ENCODE measurements around the gene MYO15A. TPM values are rescaled to one million over a fixed set of nuclear protein-coding genes. Genes with fewer than 3 reads are reported as not detected.

Gene MYO15A
- total RNA-seq, 4 donors from 2014 or later, result 2.3 to 7.5 (median 2.9) TPM

DNA sequence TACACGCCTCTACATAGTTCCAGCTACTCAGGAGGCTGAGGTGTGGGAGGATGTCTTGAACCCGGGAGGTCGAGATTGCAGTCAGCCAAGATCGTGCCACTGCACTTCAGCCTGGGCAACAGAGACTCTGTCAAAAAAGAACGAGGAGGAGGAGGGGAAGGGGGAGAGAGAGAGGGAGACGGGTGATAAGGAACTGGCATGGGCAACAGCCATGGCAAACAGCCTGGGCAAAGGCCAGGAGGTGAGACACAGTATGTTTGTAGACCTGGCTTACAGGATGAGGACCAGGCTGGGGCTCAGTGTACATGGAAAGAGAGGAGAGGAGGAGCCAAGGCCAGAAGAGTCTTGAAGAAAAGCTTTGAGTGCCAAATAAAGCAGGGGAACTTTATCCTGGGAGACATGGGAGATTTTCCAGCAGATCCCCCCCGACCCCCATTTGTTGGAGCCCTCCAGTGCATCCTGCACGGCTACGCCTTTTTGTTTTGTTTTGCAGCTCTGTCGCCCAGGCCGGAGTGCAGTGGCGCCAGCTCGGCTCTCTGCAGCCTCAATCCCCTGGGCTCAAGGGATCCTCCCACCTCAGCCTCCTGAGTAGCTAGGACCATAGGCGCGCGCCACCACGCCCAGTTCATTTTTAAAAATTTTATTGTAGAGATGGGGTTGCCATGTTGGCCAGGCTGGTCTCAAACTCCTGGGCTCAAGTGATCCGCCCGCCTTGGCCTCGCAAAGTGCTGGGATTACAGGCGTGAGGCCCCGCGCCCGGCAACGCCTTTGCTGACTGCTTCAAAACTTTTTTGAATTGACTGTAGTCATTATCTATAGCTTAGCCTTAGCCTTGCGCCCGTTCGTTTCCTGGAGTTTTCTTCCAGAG, 73.8 kb downstream of the MYO15A start:
- 11 to 23% methylated on average over 28 of the region's 28 CpGs for WGBS, 2 donors
- no peaks in the 10 kb centered on the region for H3K9me3 ChIP-seq

DNA sequence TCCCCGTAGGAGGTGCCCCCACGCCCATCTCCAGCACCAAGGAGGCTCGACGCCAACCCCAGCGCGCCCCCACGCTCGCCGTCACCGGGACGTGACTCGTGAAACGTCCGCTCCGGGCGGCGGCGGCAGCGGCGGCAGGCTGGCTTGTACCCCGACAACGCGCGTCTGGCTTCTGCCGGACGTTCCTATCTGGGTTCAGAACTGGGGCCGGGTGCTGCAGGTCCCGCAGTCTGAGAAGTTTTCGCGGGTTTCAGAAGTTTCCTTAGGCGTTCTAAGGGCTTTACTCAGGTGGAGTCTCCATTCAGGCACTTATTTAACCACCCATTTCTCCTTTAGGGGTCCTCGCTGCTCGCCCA, 74.4 kb downstream of the MYO15A start:
- Histone ChIP-seq H3K4me3 (peak overlapping the region; percentile 82 to 98 (median 90)), H3K36me3 (no peaks in the 10 kb centered on the region), H3K27me3 (no peaks in the 10 kb centered on the region), H3K27ac (peak overlapping the region; percentile 87 to 100 (median 98)), H3K4me1 (peaks cover 0 to 49% (median 34%) of the 10 kb centered on the region in 4 donors), H3K9me3 (no peaks in the 10 kb centered on the region)
- DNase-seq (ENCODE audit: low spot score in 2 of 2), result peak; percentile 68 to 73
- WGBS, 2 donors, result 0 to 1% methylated on average over 21 to 27 of the region's 33 CpGs
- TF ChIP-seq POLR2A (IDR thresholded peaks at IDR 0.05) (peak; percentile 9 to 42), EP300 (IDR thresholded peaks at IDR 0.05) (peak in 1 of 2 donors; percentile 80)
- TF ChIP-seq, protein P1, sequence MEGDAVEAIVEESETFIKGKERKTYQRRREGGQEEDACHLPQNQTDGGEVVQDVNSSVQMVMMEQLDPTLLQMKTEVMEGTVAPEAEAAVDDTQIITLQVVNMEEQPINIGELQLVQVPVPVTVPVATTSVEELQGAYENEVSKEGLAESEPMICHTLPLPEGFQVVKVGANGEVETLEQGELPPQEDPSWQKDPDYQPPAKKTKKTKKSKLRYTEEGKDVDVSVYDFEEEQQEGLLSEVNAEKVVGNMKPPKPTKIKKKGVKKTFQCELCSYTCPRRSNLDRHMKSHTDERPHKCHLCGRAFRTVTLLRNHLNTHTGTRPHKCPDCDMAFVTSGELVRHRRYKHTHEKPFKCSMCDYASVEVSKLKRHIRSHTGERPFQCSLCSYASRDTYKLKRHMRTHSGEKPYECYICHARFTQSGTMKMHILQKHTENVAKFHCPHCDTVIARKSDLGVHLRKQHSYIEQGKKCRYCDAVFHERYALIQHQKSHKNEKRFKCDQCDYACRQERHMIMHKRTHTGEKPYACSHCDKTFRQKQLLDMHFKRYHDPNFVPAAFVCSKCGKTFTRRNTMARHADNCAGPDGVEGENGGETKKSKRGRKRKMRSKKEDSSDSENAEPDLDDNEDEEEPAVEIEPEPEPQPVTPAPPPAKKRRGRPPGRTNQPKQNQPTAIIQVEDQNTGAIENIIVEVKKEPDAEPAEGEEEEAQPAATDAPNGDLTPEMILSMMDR (IDR thresholded peaks at IDR 0.05), result peak in 1 of 5 experiments; percentile 20

More for the DNA sequence above, 73.8 kb downstream of the MYO15A start:
- TF ChIP-seq POLR2A (IDR thresholded peaks at IDR 0.05) (no peak), EP300 (IDR thresholded peaks at IDR 0.05) (no peak)
- TF ChIP-seq, protein P1 (IDR thresholded peaks at IDR 0.05), result no peak
- H3K4me1 ChIP-seq, result peaks cover 0 to 43% (median 29%) of the 10 kb centered on the region in 4 donors
- peak overlapping the region; percentile 82 to 98 (median 90) for H3K4me3 ChIP-seq
- no peaks in the 10 kb centered on the region for H3K36me3 ChIP-seq
- H3K27me3 ChIP-seq, result no peaks in the 10 kb centered on the region
- no peak for DNase-seq (ENCODE audit: low spot score in 2 of 2)
- H3K27ac ChIP-seq, result peak overlapping the region; percentile 87 to 100 (median 98)

DNA sequence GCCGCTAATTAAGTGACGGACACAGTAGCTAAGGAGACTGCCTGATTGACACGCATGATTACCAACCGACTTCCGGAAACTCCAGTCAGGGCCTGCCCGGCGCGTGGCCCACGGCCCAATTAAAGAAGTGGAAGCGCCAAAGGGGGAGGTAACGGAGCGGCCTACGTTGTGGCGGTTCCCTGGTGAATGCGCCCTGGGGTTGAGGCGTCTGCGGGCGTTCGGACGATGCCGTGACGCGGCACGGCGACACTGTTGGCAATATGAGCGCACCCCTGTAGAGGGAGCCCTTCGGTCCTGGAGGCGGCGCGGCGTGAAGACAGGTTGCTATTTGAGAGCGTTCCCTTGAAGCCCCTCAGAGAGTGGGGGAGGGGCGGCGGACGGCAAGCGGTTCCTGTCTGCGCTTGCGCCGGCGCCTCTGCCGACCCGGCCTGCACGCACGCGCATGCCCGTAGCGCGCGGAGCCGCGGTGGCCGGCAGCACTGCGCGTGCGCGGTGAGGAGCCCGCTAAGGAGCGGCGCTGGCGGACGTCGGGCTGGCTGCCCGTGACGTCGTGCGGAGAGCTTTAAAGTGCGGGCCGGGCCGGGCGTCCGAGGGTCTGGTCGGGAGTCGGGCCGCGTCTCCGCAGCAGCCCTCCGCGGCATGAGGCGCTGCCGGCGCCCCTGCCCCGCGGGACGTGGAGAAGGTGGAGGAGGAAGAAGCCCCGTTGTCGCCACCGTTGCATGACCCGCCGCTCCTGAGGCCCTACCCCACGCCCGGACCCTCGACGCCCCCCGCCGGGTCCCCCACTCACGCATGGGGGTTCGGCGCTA, 75.0 kb downstream of the MYO15A start, which contains the start of gene ALKBH5:
TSS of gene ALKBH5 (plus strand) at position 495 of the 809 bp plus-strand sequence. CDS start 416 bp downstream, outside the sequence.
- Histone ChIP-seq H3K27me3 (no peaks in the 10 kb centered on the region), H3K4me1 (peaks cover 0 to 55% (median 40%) of the 10 kb centered on the region in 4 donors), H3K4me3 (peak within 1 kb of the TSS; percentile 82 to 98 (median 90)), H3K27ac (peak within 1 kb of the TSS; percentile 87 to 100 (median 98)), H3K36me3 (no peaks in the 10 kb centered on the region), H3K9me3 (no peaks in the 10 kb centered on the region)
- peak; percentile 97 to 98 for TF ChIP-seq POLR2A (IDR thresholded peaks at IDR 0.05)
- TF ChIP-seq, protein P1 (IDR thresholded peaks at IDR 0.05), result peak in 2 of 5 experiments; percentile 40 to 56
- peak; percentile 10 to 87 for TF ChIP-seq EP300 (IDR thresholded peaks at IDR 0.05)
- DNase-seq (ENCODE audit: low spot score in 2 of 2), result peak; percentile 93 to 96
- 0 to 1% methylated on average over 24 to 31 of the region's 98 CpGs for WGBS, 2 donors

DNA sequence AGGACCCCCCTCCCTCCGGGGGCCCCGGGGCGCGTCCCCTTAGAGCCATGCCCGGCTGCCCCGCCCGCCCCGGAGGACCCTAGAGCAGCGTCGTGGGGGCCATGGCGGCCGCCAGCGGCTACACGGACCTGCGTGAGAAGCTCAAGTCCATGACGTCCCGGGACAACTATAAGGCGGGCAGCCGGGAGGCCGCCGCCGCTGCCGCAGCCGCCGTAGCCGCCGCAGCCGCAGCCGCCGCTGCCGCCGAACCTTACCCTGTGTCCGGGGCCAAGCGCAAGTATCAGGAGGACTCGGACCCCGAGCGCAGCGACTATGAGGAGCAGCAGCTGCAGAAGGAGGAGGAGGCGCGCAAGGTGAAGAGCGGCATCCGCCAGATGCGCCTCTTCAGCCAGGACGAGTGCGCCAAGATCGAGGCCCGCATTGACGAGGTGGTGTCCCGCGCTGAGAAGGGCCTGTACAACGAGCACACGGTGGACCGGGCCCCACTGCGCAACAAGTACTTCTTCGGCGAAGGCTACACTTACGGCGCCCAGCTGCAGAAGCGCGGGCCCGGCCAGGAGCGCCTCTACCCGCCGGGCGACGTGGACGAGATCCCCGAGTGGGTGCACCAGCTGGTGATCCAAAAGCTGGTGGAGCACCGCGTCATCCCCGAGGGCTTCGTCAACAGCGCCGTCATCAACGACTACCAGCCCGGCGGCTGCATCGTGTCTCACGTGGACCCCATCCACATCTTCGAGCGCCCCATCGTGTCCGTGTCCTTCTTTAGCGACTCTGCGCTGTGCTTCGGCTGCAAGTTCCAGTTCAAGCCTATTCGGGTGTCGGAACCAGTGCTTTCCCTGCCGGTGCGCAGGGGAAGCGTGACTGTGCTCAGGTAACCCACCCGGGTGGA, 75.8 kb downstream of the MYO15A start:
- H3K36me3 ChIP-seq, result no peaks in the 10 kb centered on the region
- DNase-seq (ENCODE audit: low spot score in 2 of 2), result peak; percentile 19 to 22
- H3K27me3 ChIP-seq, result no peaks in the 10 kb centered on the region
- H3K4me1 ChIP-seq, result peaks cover 0 to 63% (median 46%) of the 10 kb centered on the region in 4 donors
- peak overlapping the region; percentile 87 to 100 (median 98) for H3K27ac ChIP-seq
- no peak for TF ChIP-seq EP300 (IDR thresholded peaks at IDR 0.05)
- no peak for TF ChIP-seq POLR2A (IDR thresholded peaks at IDR 0.05)
- TF ChIP-seq, protein P1 (IDR thresholded peaks at IDR 0.05), result no peak
- peak overlapping the region; percentile 82 to 98 (median 90) for H3K4me3 ChIP-seq
- H3K9me3 ChIP-seq, result no peaks in the 10 kb centered on the region
- WGBS, 2 donors, result 1% methylated on average over 19 to 59 of the region's 92 CpGs
